GM12878 (cell line): ENCODE measurements around the gene SSC4D. TPM values are rescaled to one million over a fixed set of nuclear protein-coding genes. Genes with fewer than 3 reads are reported as not detected.

Experiments
- ATAC-seq: fragments of 200-7000 bp; cut with Tn5 transposase; 3 replicates; pipeline ENCODE4 v1.9.1; 2020; ENCODE audit warnings: mild to moderate bottlenecking, moderate library complexity
- BruUV-seq: library from RNA; stranded (reverse); fragments of 400-500 nt; replicated peaks from 2 replicates; lab custom pipeline; 2021; lab: Mats Ljungman, UMichigan
- CTCF ChIA-PET: fragments of 300-600 bp; sonication (Branson Sonifier 250); formaldehyde crosslinking; extraction: SDS; loops from one replicate; lab custom pipeline; 2021; ENCODE audit warnings: inconsistent platforms; lab: Yijun Ruan, JAX
- POLR2A ChIA-PET: fragments of 350-600 bp; formaldehyde crosslinking; extraction: SDS; loops from one replicate; lab custom pipeline; 2021; ENCODE audit warnings: inconsistent platforms; lab: Charles Lee
- RAD21 ChIA-PET: fragments of 300-600 bp; sonication (Branson Sonifier 250); formaldehyde crosslinking; loops from one replicate; lab custom pipeline; 2023; ENCODE audit warnings: antibody characterized with exemption; ENCODE audit not compliant: unreplicated experiment; lab: Charles Lee
- SMC1A ChIA-PET: fragments of 300-600 bp; sonication (Branson Sonifier 250); formaldehyde crosslinking; loops from one replicate; lab custom pipeline; 2023; ENCODE audit not compliant: unreplicated experiment, uncharacterized antibody; lab: Charles Lee
- DNase-seq: peaks from one replicate; pipeline ENCODE4 v3.0.0-alpha.2; 2011; ENCODE audit warnings: low read depth, low spot score
- FAIRE-seq: peaks from 3 replicates; lab custom pipeline; 2011; peaks lifted over from hg19 to GRCh38; lab: Jason Lieb, UNC
- H2AFZ ChIP-seq: 2 replicates; pipeline ENCODE4 v1.6.0; 2011; ENCODE audit warnings: low read depth, low read length, control low read depth; ENCODE audit not compliant: control insufficient read depth
- H3K27ac ChIP-seq: 2 replicates; pipeline ENCODE4 v1.5.1; 2011; ENCODE audit warnings: control low read depth; ENCODE audit not compliant: control insufficient read depth, insufficient read depth
- H3K27me3 ChIP-seq, 2 experiments: replicated peaks in 1 of 2; 2 replicates each; pipeline versions ENCODE4 v1.6.0 to v1.6.1; 2011; ENCODE audit warnings: low read length in 1 of 2; ENCODE audit not compliant: control insufficient read depth in 2 of 2, insufficient read depth in 2 of 2
- H3K36me3 ChIP-seq, 2 experiments: 2 replicates each; pipeline ENCODE4 v1.5.1; 2011; ENCODE audit warnings: low read length in 1 of 2; ENCODE audit not compliant: control insufficient read depth in 2 of 2, insufficient read depth in 2 of 2
- H3K4me1 ChIP-seq: 2 replicates; pipeline ENCODE4 v1.6.1; 2011; ENCODE audit warnings: mild to moderate bottlenecking, low read length, moderate library complexity, mixed read lengths; ENCODE audit not compliant: control insufficient read depth, insufficient read depth
- H3K4me2 ChIP-seq: 2 replicates; pipeline ENCODE4 v1.6.0; 2011; ENCODE audit warnings: control low read depth; ENCODE audit not compliant: control insufficient read depth, insufficient read depth
- H3K4me3 ChIP-seq: fragments of 200-600 bp; sonication (generic); 2 replicates; pipeline ENCODE4 v1.5.1; 2016
- H3K79me2 ChIP-seq: 2 replicates; pipeline ENCODE4 v1.6.0; 2011; ENCODE audit warnings: low read length; ENCODE audit not compliant: control insufficient read depth, insufficient read depth
- H3K9ac ChIP-seq: 2 replicates; pipeline ENCODE4 v1.8.0; 2011; ENCODE audit warnings: low read length, control low read depth, mixed read lengths; ENCODE audit not compliant: control insufficient read depth, insufficient read depth
- H3K9me3 ChIP-seq: replicated peaks from 3 replicates; pipeline ENCODE4 v1.5.1; 2011; ENCODE audit warnings: mild to moderate bottlenecking, low read length; ENCODE audit not compliant: control insufficient read depth, insufficient read depth
- H4K20me1 ChIP-seq: 2 replicates; pipeline ENCODE4 v1.6.0; 2011; ENCODE audit not compliant: control insufficient read depth, insufficient read depth
- FOS ChIP-seq: IDR thresholded peaks from 3 replicates; pipeline ENCODE4 v1.6.1; 2011; ENCODE audit warnings: borderline replicate concordance; ENCODE audit not compliant: insufficient read length; ENCODE audit errors: extremely low read depth
- KLF5 ChIP-seq: fragments of 450-650 bp; IDR thresholded peaks from 2 replicates; pipeline ENCODE4 v1.6.1; 2014; ENCODE audit warnings: mild to moderate bottlenecking; ENCODE audit not compliant: partially characterized antibody
- MXI1 ChIP-seq: fragments of 150-350 bp; IDR thresholded peaks from 2 replicates; pipeline ENCODE4 v1.6.1; 2011; ENCODE audit warnings: low read depth, mild to moderate bottlenecking, inconsistent platforms, low read length, improper control_type of control experiment
- NBN ChIP-seq: fragments of 450-650 bp; IDR thresholded peaks from 2 replicates; pipeline ENCODE4 v1.6.1; 2016
- POLR2AphosphoS2 ChIP-seq: IDR thresholded peaks from 2 replicates; pipeline ENCODE4 v1.6.1; 2011; ENCODE audit warnings: low read depth, mild to moderate bottlenecking, low read length, improper control_type of control experiment, moderate library complexity
- POLR2AphosphoS5 ChIP-seq: IDR thresholded peaks from 2 replicates; pipeline ENCODE4 v1.6.1; 2011; ENCODE audit warnings: mild to moderate bottlenecking, low read length, inconsistent platforms
- RAD51 ChIP-seq: fragments of 450-650 bp; IDR thresholded peaks from 2 replicates; pipeline ENCODE4 v1.6.1; 2016; ENCODE audit warnings: moderate library complexity, mild to moderate bottlenecking, inconsistent platforms
- REST ChIP-seq: IDR thresholded peaks from 2 replicates; pipeline ENCODE4 v1.6.1; 2012; ENCODE audit warnings: mild to moderate bottlenecking, low read depth, low read length
- STAT3 ChIP-seq: IDR thresholded peaks from 2 replicates; pipeline ENCODE4 v1.6.1; 2011; ENCODE audit warnings: low read depth, low read length, improper control_type of control experiment
- ZNF24 ChIP-seq: fragments of 450-650 bp; IDR thresholded peaks from 2 replicates; pipeline ENCODE4 v1.6.1; 2017; ENCODE audit warnings: antibody characterized with exemption, mild to moderate bottlenecking
- WGBS: methylation state at CpG from one replicate; pipeline ENCODE4 v1.1.6; 2016; ENCODE audit warnings: low lambda C conversion rate; ENCODE audit not compliant: insufficient replicate concordance, insufficient coverage; ENCODE audit errors: missing lambda C conversion rate; 5-methylcytosine and 5-hydroxymethylcytosine counted together
- in situ Hi-C: fragments of 300-500 bp; cut with MboI; formaldehyde crosslinking; loops from 9 replicates; pipeline ENCODE4 v1.14.3; 2018; ENCODE audit warnings: mixed read lengths
- intact Hi-C: fragments of 100-400 bp; cut with micrococcal nuclease; formaldehyde crosslinking; loops from one replicate; pipeline ENCODE4 v1.14.2; 2022; ENCODE audit not compliant: unreplicated experiment
- polyA plus RNA-seq, 11 experiments: library from polyadenylated mRNA; depleted of rRNA in 4 of 11; unstranded in 6 of 11; stranded (reverse) in 5 of 11; fragments of >200 nt; fragmentation: Nextera tagmentation in 4 of 11; fragmentation: Illumina TruSeq in 1 of 11; extraction: Ambion mirVana in 4 of 11; extraction: Trizol in 1 of 11; gene quantifications; 1 replicate in 1 of 11; 2 replicates in 10 of 11; pipeline versions ENCODE4 v1.2.1 to v1.2.3, GENCODE V29; 2011 to 2016; ENCODE audit warnings: inconsistent platforms in 2 of 11, missing spikeins in 2 of 11, low read depth in 1 of 11
- total RNA-seq, 4 experiments: library from RNA; depleted of rRNA in 3 of 4; stranded (reverse); fragments of >200 nt in 3 of 4; fragmentation: Illumina TruSeq in 1 of 4; extraction: Trizol in 1 of 4; gene quantifications; 2 replicates each; pipeline versions ENCODE4 v1.2.1 to v1.2.3, GENCODE V29; 2013 to 2021
- TF ChIP-seq, protein P1 (sequence below): IDR thresholded peaks from 2 replicates; pipeline ENCODE4 v1.6.1; 2011; ENCODE audit warnings: borderline replicate concordance, low read depth, mild to moderate bottlenecking, moderate library complexity, mixed read lengths, low read length; ENCODE audit not compliant: insufficient read depth; ENCODE audit errors: extremely low read length
- TF ChIP-seq, protein P2 (sequence below): fragments of 450-650 bp; IDR thresholded peaks from 2 replicates; pipeline ENCODE4 v1.6.1; 2017; ENCODE audit warnings: low read depth, mild to moderate bottlenecking, moderate library complexity

Gene SSC4D
- total and polyA plus RNA-seq, 10 of the 15 experiments (the other 5 are each of a cell fraction or from before 2014, with no cell fraction given), result 0.08 to 0.79 (median 0.25) TPM; not detected in 1

DNA sequence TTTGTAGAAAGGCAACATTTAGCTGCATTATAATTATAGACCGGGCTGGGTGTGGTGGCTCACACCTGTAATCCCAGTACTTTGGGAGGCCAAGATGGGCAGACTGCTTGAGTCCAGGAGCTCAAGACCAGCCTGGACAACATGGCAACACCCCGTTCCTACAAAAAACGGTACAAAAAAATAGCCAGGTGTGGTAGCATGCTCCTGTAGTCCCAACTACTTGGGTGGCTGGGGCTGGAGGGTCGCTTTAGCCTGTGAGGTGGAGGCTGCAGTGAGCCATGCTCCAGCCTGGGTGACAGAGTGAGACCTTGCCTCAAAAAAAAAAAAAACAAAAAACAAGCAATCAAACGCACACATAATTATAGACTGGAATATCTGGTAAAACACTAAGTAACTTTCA lies 55.8 kb downstream of the SSC4D start (continued):
- TF ChIP-seq STAT3 (no peak), NBN (no peak), RAD51 (no peak), KLF5 (no peak)
- TF ChIP-seq, protein P1, sequence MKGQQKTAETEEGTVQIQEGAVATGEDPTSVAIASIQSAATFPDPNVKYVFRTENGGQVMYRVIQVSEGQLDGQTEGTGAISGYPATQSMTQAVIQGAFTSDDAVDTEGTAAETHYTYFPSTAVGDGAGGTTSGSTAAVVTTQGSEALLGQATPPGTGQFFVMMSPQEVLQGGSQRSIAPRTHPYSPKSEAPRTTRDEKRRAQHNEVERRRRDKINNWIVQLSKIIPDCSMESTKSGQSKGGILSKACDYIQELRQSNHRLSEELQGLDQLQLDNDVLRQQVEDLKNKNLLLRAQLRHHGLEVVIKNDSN, result no peak
- TF ChIP-seq, protein P2, sequence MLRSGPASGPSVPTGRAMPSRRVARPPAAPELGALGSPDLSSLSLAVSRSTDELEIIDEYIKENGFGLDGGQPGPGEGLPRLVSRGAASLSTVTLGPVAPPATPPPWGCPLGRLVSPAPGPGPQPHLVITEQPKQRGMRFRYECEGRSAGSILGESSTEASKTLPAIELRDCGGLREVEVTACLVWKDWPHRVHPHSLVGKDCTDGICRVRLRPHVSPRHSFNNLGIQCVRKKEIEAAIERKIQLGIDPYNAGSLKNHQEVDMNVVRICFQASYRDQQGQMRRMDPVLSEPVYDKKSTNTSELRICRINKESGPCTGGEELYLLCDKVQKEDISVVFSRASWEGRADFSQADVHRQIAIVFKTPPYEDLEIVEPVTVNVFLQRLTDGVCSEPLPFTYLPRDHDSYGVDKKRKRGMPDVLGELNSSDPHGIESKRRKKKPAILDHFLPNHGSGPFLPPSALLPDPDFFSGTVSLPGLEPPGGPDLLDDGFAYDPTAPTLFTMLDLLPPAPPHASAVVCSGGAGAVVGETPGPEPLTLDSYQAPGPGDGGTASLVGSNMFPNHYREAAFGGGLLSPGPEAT, result no peak

DNA sequence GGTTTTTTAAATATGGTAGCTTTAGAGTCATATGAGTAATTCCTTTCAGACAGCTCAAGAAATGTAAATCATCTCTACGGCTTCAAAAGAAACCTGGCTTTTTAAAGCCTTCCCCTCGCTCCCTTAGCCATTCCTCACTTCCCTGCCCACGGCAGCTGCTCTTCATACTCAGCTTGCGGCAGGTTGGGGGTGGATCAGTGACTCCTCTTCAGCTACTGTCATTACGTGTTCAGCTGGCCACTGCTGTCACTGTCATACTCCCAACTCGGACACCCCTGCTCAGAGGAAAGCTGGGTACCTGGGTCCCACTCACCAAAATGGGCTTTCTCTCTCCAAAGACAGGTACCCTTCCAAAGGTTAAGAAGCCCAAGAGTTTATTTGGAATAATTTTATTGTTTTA lies 57.3 kb downstream of the SSC4D start:
- no peak overlapping the region for H3K9ac ChIP-seq
- no peak for TF ChIP-seq REST
- no peak for TF ChIP-seq MXI1
- no peak for TF ChIP-seq ZNF24
- peak; percentile 65; the same call in 1 of the 2 replicates for TF ChIP-seq POLR2AphosphoS5
- no peak for TF ChIP-seq POLR2AphosphoS2
- no peak for TF ChIP-seq FOS
- no peak overlapping the region for H3K4me3 ChIP-seq
- DNase-seq, result no peak
- WGBS, result 2% methylated on average over 6 of the region's 6 CpGs
- 0 out of 2 replicates have a peak overlapping the region, but pooled peaks have one; percentile 37 for H3K4me2 ChIP-seq
- peak; percentile 9; the same call in 1 of the 3 replicates for ATAC-seq
- H2AFZ ChIP-seq, result no peak overlapping the region
- in situ Hi-C loops (no loop called here), intact Hi-C loops (no loop called here)
- peaks cover 4 to 32% of the 10 kb centered on the region in 2 experiments for H3K36me3 ChIP-seq
- BruUV-seq, result no TSS peak
- H3K79me2 ChIP-seq, result peaks cover 82% of the 10 kb centered on the region
- ChIA-PET RAD21 (no interaction called here), CTCF (interaction anchor here (1.6 to 2.1 kb wide), 2 partner anchors 35 to 38 kb away, joined by 3 to 5 read pairs; no protein-coding TSS in a partner anchor), SMC1A (interaction anchor here (0.6 to 1.5 kb wide), 2 partner anchors 10 to 14 kb away, joined by 3 to 4 read pairs; no protein-coding TSS in a partner anchor), POLR2A (no interaction called here)
- no peaks in the 10 kb centered on the region for H3K27me3 ChIP-seq
- 0 out of 2 replicates have a peak, but pooled peaks cover 3% of the 10 kb centered on the region for H3K4me1 ChIP-seq
- FAIRE-seq, result no peak
- peaks cover 10% of the 10 kb centered on the region for H4K20me1 ChIP-seq
- H3K27ac ChIP-seq, result no peak overlapping the region
- peaks cover 2% of the 10 kb centered on the region; the same call in 2 of the 3 replicates for H3K9me3 ChIP-seq
